CD4-positive, alpha-beta T cell treated with Interferon gamma for 1 hour (primary cell): Measurements from ENCODE around the gene RNF215.
A peak's percentile ranks its signal among the peaks of the same experiment; 100 is the strongest.

Experiments used
- DNase-seq: peaks from one replicate; pipeline ENCODE4 v3.0.0-alpha.2; 2020

Gene RNF215

DNA sequence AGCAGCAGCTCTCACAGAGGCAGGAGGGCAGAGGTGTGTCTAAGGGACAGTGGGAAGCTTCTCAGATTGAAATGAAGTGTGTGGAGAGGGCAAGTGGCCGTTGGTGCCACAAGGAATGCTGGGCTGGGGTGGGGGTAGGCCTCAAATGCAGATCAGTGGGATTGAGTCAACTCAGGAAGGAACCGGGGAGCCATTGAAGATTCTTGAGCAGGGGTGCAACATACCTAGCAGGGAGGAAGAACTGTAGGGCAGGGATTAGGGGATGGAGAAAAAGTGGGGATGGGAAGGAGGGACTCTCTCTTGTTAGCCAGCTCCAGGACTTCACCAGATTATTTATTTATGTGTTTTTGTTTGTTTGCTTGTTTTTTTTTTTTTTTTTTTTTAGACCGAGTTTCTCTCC lies 6.7 kb upstream of the RNF215 start:
- DNase-seq, result no peak

DNA sequence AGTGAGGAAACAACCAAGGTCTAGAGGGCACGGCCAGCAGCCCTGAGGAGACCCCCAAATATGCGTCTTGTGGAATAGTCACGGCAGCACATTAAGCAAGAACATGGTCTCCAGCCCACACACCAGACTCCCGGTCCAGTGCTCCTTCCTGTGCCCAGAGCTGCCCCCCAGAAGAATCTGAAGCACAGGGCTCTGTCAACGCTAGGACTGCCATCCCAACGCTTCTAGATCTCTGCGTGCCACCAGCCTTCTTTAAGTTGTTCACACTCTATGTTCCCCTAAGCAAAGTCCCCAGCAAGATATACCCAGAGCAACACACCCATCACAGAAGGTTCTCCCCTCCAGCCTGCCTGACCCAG lies 6.1 kb upstream of the RNF215 start:
- no peak for DNase-seq

DNA sequence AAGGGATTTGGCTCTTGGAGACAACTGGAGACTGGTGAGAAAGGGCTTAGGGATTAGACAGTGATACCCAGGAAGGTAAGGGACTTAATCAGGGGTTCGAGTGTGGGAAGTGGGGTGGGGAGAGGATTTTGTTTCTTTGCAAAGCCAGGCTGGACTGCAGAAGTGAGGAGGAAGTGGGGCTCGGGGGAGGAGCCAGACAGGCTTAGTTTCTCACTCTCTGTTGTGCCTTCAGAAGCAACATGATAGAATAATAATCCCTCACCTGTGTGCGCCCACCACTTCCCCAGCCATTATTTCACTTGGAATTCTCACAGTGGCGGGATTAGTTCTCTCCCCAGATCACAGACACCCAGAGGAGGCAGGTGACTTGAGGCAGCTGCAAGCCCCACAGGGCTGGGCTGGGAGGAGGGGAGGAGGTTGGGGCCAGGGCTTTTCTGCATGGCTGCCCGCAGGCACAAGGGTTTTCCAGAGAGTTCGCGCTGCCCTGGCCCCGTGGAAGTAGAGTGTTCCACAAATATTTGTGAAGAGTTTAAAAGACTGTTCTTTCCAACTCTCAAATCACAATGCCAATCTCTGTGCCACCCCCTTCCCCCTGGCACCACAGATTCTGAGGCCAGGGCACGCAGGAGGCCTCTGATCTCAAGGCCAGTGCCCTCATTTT lies 5.6 kb upstream of the RNF215 start:
- no peak for DNase-seq

DNA sequence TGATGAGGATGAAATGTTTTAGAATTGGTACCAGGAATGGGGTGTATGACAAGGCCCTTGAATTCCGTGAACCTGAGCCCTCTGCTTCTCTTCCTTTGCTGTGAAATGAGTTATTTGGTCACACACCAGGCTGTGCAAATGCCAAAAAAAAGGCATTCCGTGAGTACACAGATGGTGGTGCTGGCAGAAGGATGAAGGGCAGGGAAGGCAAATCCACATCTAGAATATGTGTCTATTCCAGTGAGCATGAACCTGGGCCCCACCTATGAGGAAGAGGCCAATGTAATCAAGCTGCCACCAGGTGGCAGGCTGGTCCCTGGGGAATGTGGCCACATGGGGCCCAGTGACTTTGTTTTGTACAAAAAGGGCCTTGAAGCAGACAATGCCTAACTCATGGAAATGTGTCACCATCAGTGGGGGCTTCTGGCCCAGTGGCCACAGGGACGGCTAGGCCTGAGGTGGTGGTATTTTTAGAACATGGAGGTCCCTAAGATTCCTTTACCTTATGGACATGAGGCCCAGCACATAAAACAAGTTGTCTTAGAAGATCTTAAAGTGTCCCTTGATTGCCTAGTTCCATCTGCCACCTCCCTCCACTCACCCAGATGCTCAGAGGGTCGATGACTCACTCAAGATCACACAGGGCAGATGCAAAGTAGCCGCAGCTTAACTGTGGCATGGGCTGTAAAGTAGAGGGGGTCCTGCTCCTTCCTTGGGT lies 3.9 kb upstream of the RNF215 start:
- DNase-seq, result peak; percentile 80

DNA sequence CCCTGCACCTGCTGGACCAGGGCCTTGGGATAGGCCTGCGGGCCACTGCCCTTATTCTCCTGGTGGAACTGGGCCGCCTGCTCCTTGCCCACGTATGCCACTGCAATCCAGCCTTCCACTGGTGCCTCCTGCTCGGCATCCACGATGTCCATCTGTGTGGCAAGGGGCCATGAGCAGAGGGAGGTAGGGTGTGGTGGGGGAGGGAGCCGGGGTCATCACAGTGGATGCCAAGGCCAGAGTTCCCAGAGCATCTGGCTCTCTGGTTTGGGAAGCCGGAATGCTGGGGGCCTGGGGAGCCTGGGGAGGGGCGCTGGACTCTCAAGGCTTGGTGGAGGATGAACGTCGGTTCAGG lies 627 bp downstream of the RNF215 start:
- DNase-seq, result no peak

DNA sequence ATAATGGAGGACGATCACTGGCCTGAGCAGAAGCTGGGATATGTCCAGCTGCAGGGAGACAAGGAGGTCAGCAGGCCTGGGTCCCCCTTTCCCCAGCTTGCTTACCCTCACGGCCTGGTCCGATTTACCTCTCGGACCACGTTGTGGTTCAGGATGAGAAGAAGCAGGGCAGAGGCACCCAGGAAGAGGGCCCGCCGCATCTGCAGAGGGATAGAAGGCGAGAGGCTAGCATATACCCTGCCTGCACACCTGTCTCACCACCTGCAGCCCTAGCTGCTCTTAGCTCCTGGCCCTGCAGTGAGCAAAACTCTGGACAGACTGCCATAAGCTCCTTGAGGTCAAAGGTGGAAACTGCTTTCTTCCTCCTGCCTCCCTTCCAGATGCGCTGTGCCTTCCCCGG lies 1.3 kb downstream of the RNF215 start:
- no peak for DNase-seq

DNA sequence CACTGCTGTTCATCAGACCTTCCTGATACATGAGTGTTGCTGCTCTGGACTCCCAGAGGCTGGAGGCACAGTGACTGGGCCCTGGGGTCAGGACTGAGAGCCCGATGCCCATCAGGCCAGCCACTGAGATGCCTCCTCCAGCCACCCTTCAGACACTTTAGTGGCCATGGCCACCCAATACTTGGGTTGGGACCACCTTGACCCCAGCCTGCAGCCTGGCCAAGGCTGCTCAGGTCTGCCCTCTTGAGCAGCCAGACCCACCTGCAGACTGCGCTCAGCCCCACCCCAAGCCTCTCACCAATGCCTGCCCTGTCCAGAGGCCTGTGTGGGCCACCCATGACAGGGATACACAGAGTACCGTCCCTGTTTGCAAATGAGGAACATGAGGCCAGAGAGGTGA lies 4.2 kb downstream of the RNF215 start:
- DNase-seq, result no peak

DNA sequence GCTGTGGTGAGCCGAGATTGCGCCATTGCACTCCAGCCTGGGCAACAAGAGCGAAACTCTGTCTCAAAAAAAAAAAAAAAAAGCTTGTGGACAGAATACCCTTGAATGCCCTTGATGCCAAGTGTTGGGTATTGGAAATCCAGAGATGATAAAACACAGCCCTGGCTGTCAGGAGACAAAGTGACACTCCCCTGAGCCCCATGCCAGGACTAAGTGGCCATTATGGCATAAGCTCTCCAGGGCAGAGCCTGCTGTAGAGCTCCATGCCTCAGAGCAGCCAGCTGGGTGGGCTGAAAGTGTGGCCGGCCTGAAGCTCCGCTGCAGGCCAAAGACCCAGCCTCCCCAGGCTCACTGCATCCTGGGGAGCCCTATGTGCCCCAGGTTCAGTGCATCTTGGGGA lies 4.9 kb downstream of the RNF215 start:
- no peak for DNase-seq

DNA sequence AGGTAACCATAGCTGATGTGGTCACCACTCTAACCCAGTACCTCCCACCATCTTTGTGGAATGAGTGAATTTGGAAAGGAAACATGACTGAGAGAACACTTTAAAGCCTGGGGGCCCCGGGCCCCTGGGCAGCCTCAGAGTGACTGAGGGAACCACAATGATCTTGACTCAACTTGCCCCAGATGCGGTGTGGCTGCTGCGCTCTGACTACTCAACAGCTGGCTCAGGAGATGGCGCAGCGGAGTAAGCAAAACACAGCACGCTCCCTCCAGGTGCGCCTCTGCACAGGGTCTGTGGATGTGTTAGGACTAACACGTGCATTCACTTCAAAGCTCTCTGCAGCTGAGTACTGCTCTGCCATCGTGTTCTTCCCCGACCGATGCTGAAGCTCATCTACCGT lies 5.9 kb downstream of the RNF215 start:
- no peak for DNase-seq

DNA sequence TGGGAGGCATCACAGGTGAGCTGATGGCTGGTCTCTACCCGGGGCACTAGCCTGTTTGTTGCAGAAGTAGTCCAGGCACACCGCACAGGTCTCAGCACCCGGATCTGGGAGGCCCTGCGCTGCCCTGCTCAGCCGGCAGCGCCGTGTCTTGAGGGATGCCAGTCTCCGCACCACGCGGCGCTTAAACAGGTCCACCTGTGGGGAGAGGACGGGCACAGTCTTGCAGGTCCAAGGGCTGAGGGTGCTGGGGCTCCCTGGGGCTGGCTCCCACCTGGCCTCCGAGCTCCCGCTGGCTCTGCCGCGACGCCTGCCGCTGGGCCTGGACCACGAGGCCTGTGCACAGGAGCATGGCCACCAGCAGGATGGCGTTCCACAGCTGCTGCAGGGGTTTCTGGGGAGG lies 7.2 kb downstream of the RNF215 start:
- no peak for DNase-seq

DNA sequence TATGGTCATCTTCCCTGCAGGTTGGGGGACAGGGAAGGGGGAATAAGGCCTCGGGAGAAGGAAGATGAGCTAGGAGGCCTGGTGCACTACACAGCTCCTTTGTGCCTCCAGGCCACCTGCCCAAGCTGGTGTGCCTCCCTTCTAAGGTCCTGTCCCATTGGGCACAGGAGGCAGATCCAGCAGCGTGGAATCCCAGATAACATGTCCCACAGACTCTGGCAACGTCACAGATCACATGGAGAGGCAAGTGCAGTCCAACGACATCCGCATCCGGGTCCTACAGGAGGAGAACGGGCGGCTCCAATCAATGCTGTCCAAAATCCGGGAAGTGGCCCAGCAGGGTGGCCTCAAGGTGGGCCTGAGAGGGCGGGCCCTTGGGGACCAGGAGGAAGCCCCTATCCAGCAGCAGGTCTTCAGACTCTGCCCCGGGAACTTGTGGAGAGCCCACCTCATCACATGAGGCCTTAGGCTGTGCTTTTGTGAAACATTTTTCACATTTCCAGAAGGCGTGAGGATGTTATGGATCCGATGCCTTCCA lies 11.8 kb downstream of the RNF215 start:
- DNase-seq, result no peak

DNA sequence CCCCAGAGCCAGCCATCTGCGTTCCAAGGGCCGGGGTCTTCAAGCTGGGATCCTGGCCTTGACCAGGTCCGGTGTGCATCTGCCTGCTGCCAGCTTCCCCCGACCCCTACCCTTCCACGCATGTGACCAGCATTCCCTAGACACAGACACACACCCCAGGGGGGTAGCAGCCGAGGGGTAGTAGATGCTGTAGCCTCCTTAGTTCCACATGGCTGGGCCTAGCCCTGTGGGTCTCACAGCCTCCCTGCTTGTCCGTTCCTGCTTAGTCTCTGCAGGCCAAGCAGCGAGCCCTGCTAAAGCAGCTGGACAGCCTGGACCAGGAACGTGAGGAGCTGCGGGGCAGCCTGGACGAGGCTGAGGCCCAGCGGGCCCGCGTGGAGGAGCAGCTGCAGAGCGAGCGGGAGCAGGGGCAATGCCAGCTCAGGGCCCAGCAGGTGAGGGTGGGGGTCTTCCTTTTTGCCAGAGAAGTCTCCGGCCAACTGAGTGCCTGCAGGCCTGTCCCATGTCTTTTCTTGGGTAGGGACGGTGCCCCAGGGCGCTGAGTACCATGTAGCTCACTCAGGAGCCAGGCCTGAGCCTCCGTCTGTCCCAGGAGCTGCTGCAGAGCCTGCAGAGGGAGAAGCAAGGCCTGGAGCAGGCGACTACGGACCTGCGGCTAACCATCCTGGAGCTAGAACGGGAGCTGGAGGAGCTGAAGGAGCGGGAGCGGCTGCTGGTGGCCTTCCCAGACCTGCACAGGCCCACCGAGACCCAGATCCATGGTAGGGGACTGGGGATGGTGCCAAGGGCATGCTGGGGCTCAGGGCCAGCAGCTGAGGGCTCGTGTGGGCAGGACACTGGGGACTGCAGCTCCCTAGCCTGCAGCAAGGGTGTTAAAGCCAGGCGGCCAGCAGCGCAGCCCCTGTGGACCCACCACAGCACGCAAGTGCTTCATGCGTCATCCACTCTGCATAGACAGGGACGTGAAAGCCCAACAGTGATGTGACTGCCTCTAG lies 13.6 kb downstream of the RNF215 start:
- no peak for DNase-seq

DNA sequence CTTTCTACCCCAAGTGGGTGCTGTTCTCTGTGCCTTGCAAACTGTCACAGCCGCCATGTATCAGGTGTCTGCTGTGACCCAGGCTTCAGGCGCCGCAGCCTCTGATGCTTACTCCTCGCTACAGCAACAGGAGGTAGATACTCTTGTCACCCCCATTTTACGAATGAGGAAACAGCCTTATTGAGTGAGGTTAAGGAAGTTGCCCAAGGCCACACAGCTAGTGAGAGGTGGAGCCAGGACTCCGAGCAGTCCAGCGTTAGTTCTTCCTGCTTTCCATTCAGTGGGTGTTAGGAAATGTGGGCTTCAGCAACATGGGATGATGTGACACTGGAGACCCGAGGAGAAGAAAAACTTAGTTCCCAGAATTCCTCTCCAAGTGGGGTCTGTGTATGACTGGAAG lies 14.3 kb downstream of the RNF215 start:
- no peak for DNase-seq

DNA sequence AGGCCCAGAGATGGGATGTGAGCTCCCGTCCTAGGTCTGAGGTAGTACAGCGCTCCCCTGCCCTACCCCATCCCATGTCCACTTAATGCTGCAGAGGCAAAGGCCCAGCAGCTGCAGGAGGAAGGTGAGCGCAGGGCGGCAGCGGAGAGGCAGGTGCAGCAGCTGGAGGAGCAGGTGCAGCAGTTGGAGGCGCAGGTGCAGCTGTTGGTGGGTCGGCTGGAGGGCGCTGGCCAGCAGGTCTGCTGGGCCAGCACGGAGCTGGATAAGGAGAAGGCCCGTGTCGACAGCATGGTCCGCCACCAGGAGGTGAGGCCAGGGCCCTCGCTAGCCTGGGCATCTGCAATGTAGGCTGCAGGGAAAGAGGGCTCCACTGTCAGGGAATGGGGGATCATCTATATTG lies 15.2 kb downstream of the RNF215 start:
- DNase-seq, result no peak

DNA sequence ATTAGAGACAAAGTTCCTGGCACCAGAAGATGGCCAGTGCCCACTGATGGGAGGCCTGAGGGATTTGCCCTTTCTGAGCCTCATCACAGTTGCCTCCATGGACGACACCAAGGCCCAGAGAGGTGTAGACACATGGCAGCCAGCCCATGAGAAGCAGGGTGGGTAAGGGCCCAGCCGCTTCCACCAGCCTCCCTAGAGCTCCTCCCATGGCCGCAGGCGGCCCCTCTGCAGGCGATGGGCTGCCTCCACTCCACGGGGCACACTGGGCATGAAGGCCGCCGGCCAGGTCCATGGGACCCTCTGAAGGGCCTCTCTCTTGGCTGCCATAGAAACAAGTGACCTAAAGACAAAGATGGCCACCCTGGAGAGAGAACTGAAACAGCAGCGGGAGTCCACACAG lies 15.9 kb downstream of the RNF215 start:
- no peak for DNase-seq

DNA sequence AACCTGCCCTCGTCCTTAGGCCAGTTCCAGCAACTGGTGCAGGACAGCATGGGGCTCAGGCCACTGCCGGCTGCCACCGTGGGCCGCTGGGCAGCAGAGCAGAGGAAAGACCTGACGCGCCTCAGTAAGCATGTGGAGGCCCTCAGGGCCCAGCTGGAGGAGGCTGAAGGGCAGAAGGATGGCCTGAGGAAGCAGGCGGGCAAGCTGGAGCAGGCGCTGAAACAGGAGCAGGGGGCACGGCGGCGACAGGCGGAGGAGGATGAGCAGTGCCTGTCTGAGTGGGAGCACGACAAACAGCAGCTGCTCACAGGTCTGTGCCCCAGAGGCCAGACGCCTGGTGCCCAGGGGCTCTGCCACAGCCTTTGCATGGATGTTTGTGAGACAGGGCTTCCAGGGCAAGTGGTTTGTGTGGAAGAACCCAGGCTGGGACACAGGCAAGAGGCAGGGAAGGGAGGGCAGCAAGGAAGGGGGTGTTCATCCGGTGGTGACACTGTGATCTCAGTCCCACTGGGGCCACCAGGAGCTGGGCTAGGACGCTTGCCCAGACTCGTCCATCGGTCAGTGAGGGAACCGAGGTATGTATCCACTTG lies 16.5 kb downstream of the RNF215 start:
- no peak for DNase-seq

DNA sequence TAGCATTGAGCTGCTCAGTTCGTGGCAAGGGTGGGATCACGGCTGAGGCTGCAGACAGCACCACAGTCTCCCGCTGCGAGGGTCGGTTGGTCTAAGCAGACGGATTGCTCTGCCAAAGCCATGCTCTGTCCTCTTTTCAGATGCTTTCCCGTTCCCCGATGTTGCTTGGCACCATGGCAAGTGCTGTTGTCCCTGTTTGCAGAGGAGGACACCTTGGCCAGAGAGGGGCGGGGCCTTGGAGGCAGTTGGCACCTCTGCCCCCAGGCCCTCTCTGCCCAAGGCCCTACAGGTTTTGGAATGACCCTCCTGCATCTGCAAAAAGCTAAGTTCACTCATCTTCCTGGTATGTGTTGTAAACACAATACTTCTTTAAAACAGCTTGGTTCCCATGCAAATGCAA lies 18.8 kb downstream of the RNF215 start:
- no peak for DNase-seq

DNA sequence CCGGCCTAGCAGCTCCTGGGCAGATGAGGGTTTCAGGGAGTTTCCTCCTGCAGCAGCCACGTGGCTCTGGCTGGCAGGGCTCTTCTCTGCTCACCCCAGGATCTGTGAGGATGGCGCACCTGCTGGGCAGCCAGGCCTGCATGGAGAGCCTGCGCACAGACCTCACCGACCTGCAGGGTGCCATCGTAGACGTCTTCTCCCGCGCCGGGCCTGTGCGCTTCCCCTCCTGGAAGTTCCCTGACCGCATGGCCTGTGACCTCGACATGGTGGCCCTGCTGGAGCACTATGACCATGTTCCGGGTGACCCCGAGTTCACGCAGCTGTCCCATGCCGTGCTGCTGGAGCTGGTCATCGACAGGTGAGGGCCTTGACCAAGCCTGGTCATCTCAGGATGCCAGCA lies 21.3 kb downstream of the RNF215 start:
- no peak for DNase-seq

DNA sequence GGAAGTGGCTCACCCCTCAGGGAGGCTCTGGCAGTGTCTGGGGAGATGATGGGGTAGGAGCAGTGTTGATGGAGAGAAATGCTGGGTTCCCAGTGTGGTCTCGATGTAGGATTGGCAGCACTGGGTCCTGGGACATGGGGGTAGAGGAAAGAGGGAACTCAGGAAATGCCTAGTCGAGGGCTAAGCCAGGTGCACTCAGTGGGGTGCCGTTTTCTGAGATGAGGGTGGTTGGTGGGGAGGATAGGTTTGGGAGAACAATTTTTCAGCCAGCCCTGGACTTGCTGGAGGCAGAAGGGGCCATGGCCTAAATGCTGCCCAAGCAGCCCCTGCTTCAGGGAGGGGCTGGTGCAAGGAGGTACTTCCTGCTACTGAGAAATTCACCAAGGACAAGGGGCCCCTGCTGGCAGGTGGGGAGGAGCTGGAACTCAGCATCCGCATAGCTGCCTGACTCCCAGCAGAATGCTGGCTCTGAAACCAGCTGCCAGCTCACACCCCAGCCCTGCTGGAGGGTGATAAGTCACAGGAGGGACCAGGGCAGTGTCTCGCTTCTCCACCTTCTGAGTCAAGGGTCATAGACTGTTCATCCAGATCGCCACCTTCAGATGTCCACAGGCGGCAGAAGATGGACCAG lies 24.4 kb downstream of the RNF215 start:
- no peak for DNase-seq

DNA sequence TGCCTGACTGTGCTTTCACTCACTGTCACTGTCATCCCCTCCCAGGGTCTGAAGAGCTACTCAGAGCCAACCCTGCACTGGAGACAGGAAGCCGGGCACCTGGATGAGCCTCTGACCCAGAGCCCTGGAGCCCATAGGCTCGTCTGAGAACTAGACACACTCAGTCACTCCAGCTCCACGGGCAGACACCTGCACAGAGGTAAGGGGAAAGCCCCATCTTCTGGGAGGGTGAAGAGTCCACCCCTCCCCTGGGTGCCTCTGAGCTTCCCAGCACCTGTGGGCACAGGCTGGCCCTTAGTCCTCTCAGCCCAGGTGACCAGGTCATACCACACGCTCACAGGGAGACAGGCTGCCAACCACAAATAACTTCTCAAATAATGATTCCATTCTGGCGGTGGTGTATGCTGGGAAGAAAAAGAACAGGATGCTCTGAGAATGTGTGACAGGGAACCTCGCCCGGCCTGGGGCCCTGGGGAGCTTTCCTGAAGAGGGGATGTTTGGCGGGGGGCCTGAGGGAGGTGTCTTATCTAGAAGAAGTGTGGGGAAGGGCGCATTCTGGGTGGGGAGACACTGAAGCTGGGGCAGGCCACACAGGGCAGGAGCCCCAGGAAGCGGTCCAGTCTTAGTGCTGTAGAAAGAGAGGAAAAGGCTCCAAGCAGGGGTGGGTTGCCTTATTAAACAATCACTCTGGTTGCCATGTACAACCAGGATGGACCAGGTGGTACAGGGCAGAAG lies 25.1 kb downstream of the RNF215 start:
- no peak for DNase-seq

DNA sequence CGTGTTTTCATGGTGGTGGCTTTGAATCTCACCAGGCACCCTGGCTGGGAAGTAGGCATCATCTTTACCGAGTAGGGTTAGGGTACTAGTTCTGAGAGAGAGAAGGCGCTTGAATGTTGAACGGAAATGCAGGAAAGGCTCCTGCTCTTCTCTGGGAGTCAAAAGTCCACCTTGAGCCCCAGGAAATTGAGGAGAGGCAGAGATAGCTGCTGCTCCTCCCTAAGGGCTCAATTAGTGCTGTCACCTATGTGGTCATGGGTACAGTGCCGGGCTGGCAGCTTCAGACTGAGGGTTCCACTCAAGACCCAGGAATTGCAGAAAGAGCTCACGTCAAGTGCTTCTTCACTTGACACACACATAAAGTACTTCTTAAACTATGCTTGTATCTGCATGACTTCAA lies 28.7 kb downstream of the RNF215 start:
- DNase-seq, result no peak

DNA sequence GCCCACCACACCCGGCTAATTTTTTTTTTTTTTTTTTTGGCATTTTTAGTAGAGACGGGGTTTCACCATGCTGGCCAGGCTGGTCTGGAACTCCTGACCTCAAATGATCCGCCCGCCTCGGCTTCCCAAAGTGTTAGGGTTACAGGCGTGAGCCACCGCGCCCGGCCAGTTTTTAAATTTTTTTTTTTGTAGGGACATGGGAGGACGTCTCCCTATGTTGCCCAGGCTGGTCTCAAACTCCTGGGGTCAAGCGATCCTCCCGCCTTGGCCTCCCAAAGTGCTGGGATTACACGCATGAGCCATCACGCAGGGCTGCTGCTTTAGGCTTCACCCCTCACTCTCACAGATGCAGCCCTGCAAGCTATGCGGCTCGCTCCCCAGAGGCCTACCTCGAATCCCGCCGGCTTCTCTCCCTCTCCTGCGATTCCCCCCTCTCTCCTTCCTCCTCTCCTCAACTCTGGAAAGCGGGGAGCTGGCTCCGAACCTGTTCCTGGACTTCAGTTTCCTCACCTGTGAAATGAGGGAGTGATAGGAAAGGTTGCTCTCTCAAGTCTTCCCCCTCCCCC lies 29.5 kb downstream of the RNF215 start:
- no peak for DNase-seq
